Hepatocyte (in vitro differentiated cells): ENCODE results near the gene IL12RB2.

Experiments
- CTCF ChIP-seq: fragments of 200-600 bp; sonication (generic); IDR thresholded peaks from 2 replicates; pipeline ENCODE4 v1.5.1; 2016; ENCODE audit warnings: antibody characterized with exemption, mild to moderate bottlenecking; ENCODE audit not compliant: poor library complexity
- EZH2 ChIP-seq: fragments of 200-600 bp; sonication (generic); IDR thresholded peaks from 2 replicates; pipeline ENCODE4 v1.6.1; 2016; ENCODE audit warnings: antibody characterized with exemption, mild to moderate bottlenecking, borderline replicate concordance
- EZH2phosphoT487 ChIP-seq: fragments of 200-600 bp; sonication (generic); IDR thresholded peaks from one replicate; pipeline ENCODE4 v1.6.1; 2018; ENCODE audit warnings: antibody characterized with exemption, mild to moderate bottlenecking, low read depth, moderate library complexity; ENCODE audit not compliant: unreplicated experiment, severe bottlenecking

GRCh38 chr1:67261680-67262079, 46.0 kb upstream of the IL12RB2 start:
- TF ChIP-seq CTCF (peak; percentile 21), EZH2phosphoT487 (no peak), EZH2 (no peak)
